ENCODE measurements around the gene SLC7A7. TPM values are rescaled to one million over a fixed set of nuclear protein-coding genes. Genes with fewer than 3 reads are reported as not detected.
"Not testable (repeated sequence)": the region's sequence is repeated elsewhere in the genome, so short reads cannot be mapped to it uniquely, and the experiment has no call there.

The SLC7A7 gene
- total RNA-seq, 1 donor from 2014 or later: 7.6 TPM

DNA sequence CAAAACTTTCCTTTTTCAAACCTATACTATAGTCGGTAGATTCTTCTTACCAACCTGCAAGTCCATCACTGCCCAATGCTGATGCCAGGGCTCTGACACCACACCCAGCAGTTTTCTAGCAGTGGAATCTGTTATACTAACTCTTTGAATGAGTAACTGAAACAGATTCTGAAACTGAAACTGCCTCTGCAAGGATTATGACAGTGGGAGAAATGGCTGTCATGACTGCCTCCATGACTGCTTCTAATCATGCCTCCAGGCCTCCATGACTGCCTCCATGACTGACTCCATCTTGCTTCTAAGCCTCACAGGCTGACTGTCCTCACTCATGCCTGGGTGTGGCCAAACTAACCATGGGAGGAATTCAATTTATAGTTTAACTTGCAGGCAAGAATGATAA is 78.2 kb downstream of the SLC7A7 start:
- intact Hi-C loops (cut with DNase I): no loop called here

DNA sequence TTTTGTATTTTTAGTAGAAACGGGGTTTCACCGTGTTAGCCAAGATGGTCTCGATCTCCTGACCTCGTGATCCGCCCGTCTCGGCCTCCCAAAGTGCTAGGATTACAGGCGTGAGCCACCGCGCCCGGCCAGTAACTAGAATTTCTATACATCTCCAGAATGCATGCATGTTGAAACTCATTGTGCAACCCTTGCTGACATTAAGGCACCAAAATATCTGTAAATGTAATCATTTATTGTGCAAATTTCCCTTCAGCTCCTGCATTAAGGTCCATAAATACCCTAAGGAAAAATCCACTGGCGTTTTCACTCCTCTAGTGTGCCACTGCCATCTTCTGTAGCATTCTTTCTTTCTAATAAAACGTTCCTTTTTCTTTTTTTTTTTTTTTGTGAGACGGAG is 78.9 kb downstream of the SLC7A7 start:
- H3K4me1 ChIP-seq; DNase-seq (ENCODE audit: low spot score in 2 of 2); H3K27ac ChIP-seq; H3K36me3 ChIP-seq; H3K4me3 ChIP-seq; H3K9me3 ChIP-seq; intact Hi-C loops (cut with DNase I); H3K27me3 ChIP-seq: not testable (repeated sequence)

More for the DNA sequence above, 78.2 kb downstream of the SLC7A7 start:
- Histone ChIP-seq H3K27me3 (no peaks in the 10 kb centered on the region), H3K4me3 (no peak overlapping the region), H3K9me3 (no peaks in the 10 kb centered on the region), H3K36me3 (no peaks in the 10 kb centered on the region), H3K4me1 (no peaks in the 10 kb centered on the region), H3K27ac (no peak overlapping the region)
- DNase-seq (ENCODE audit: low spot score in 2 of 2): no peak
- no peak for TF ChIP-seq CTCF (IDR thresholded peaks at IDR 0.05)

- TF ChIP-seq CTCF (IDR thresholded peaks at IDR 0.05): no peak
- Histone ChIP-seq H3K36me3 (no peaks in the 10 kb centered on the region), H3K27ac (no peak overlapping the region), H3K27me3 (no peaks in the 10 kb centered on the region), H3K4me3 (no peak overlapping the region), H3K9me3 (no peaks in the 10 kb centered on the region), H3K4me1 (no peaks in the 10 kb centered on the region)
- intact Hi-C loops (cut with DNase I): no loop called here
- DNase-seq (ENCODE audit: low spot score in 2 of 2): no peak
Measured at GRCh38 chr14:22735096-22735495, 80.1 kb downstream of the SLC7A7 start.

DNA sequence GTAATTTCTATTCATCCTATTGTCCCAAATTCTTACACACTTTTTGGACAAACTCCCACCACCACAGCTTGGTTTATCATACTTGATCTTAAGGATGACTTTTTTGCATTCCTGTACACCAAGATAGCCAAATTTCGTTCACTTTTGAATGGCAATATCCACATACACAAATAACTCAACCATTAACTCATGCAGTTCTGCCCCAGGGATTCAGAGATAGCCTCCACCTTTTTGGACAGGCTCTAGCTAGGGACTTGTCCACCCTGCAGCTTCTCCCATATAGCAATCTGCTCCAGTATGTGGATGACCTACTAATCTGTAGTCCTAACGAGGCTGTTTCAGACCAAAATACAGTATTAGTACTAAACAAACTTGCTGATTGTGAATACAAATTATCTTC is 81.4 kb downstream of the SLC7A7 start:
- Histone ChIP-seq H3K27ac (no peak overlapping the region), H3K4me3 (no peak overlapping the region), H3K4me1 (no peaks in the 10 kb centered on the region), H3K9me3 (no peaks in the 10 kb centered on the region), H3K36me3 (no peaks in the 10 kb centered on the region), H3K27me3 (no peaks in the 10 kb centered on the region)
- TF ChIP-seq CTCF (IDR thresholded peaks at IDR 0.05): no peak
- no peak for DNase-seq (ENCODE audit: low spot score in 2 of 2)
- intact Hi-C loops (cut with DNase I): no loop called here

DNA sequence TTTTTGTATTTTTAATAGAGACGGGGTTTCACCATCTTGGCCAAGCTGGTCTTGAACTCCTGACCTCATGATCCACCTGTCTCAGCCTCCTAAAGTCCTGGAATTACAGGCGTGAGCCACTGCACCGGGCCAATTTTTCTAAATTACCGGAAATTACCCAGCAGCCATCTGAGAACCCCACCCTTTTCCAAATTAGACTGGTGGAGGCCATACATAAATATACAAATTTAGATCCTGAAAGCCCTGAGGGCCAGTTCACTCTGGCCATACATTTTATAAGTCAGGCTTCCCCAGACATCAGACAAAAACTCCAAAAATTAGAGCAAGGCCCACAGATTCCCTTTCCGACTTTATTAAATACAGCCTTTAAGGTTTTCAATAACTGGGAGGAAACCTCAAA is 83.2 kb downstream of the SLC7A7 start:
- H3K27me3 ChIP-seq; H3K9me3 ChIP-seq; H3K4me3 ChIP-seq; DNase-seq (ENCODE audit: low spot score in 2 of 2); H3K36me3 ChIP-seq; intact Hi-C loops (cut with DNase I); H3K4me1 ChIP-seq; H3K27ac ChIP-seq: not testable (repeated sequence)

- no peak for DNase-seq (ENCODE audit: low spot score in 2 of 2)
- peaks cover 0 to 5% of the 10 kb centered on the region in 2 donors for H3K9me3 ChIP-seq
- no peaks in the 10 kb centered on the region for H3K4me1 ChIP-seq
- H3K4me3 ChIP-seq: no peak overlapping the region
- H3K36me3 ChIP-seq: no peaks in the 10 kb centered on the region
- H3K27me3 ChIP-seq: no peaks in the 10 kb centered on the region
- intact Hi-C loops (cut with DNase I): no loop called here
- no peak for TF ChIP-seq CTCF (IDR thresholded peaks at IDR 0.05)
- H3K27ac ChIP-seq: no peak overlapping the region
Measured at GRCh38 chr14:22726012-22726411, 89.2 kb downstream of the SLC7A7 start.

- H3K4me1 ChIP-seq; H3K27ac ChIP-seq; H3K27me3 ChIP-seq; H3K36me3 ChIP-seq; H3K9me3 ChIP-seq; intact Hi-C loops (cut with DNase I); DNase-seq (ENCODE audit: low spot score in 2 of 2); H3K4me3 ChIP-seq: not testable (repeated sequence)
Measured at GRCh38 chr14:22725374-22725773, 89.9 kb downstream of the SLC7A7 start.

DNA sequence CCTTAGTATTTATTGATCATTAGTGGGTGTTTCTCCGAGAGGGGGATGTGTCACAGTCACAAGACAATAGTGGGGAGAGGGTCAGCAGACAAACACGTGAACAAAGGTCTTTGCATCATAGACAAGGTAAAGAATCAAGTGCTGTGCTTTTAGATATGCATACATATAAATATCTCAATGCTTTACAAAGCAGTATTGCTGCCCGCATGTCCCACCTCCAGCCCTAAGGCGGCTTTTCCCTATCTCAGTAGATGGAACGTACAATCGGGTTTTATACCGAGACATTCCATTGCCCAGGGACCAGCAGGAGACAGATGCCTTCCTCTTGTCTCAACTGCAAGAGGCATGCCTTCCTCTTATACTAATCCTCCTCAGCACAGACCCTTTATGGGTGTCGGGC is 90.4 kb downstream of the SLC7A7 start:
- H3K4me1 ChIP-seq; H3K9me3 ChIP-seq; H3K36me3 ChIP-seq; H3K27ac ChIP-seq; H3K4me3 ChIP-seq; DNase-seq (ENCODE audit: low spot score in 2 of 2); H3K27me3 ChIP-seq; intact Hi-C loops (cut with DNase I): not testable (repeated sequence)

Measured in ascending aorta (tissue), 2 donors.